Retinal pigment epithelial cell (primary cell): ENCODE measurements around the gene LSMEM2.
"Not testable (repeated sequence)": the region's sequence is repeated elsewhere in the genome, so short reads cannot be mapped to it uniquely, and the experiment has no call there.

Experiments
- DNase-seq: peaks from one replicate; pipeline ENCODE4 v3.0.0-alpha.2; 2010; ENCODE audit warnings: low read depth
- H3K4me3 ChIP-seq: 2 replicates; pipeline ENCODE4 v1.5.1; 2011; ENCODE audit warnings: mild to moderate bottlenecking, low read length, control low read depth, moderate library complexity
- TF ChIP-seq, protein P1 (sequence below): conservative IDR thresholded peaks from 2 replicates; pipeline ENCODE4 v1.5.1; 2011; ENCODE audit warnings: low read depth, low read length, control low read depth, inconsistent platforms

LSMEM2 gene

GRCh38 chr3:50260942-50261441 lies 17.9 kb upstream of the LSMEM2 start:
- no peak for DNase-seq
- peak overlapping the region; percentile 41 for H3K4me3 ChIP-seq
- TF ChIP-seq, protein P1, sequence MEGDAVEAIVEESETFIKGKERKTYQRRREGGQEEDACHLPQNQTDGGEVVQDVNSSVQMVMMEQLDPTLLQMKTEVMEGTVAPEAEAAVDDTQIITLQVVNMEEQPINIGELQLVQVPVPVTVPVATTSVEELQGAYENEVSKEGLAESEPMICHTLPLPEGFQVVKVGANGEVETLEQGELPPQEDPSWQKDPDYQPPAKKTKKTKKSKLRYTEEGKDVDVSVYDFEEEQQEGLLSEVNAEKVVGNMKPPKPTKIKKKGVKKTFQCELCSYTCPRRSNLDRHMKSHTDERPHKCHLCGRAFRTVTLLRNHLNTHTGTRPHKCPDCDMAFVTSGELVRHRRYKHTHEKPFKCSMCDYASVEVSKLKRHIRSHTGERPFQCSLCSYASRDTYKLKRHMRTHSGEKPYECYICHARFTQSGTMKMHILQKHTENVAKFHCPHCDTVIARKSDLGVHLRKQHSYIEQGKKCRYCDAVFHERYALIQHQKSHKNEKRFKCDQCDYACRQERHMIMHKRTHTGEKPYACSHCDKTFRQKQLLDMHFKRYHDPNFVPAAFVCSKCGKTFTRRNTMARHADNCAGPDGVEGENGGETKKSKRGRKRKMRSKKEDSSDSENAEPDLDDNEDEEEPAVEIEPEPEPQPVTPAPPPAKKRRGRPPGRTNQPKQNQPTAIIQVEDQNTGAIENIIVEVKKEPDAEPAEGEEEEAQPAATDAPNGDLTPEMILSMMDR, result no peak

- DNase-seq, result no peak
- TF ChIP-seq, protein P1, result no peak
- H3K4me3 ChIP-seq, result no peak overlapping the region
Measured at GRCh38 chr3:50261505-50261904, 17.4 kb upstream of the LSMEM2 start.

- not testable (repeated sequence) for H3K4me3 ChIP-seq, DNase-seq
Measured at GRCh38 chr3:50262200-50262599, 16.7 kb upstream of the LSMEM2 start.

DNA sequence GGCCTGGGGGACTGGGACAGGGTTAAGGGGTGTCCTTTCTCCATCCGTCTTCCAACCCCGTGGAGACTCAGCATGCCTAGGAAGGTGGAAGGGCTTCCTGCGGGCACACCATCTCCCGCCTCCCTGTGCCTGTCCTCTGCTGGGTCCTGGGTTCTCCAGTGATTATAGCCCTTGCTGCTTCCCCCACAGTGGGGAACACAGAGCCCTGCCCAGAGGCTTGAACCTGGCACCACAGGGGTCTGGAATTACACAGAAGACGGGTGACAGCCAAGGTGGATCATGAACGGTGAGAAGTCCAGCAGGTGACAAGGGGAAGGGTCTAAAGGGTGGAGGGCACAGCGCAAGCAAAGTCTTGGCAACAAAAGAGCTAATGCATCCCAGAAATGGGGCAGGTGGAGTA lies 16.1 kb upstream of the LSMEM2 start:
- TF ChIP-seq, protein P1, result no peak
- H3K4me3 ChIP-seq, result no peak overlapping the region
- no peak for DNase-seq

DNA sequence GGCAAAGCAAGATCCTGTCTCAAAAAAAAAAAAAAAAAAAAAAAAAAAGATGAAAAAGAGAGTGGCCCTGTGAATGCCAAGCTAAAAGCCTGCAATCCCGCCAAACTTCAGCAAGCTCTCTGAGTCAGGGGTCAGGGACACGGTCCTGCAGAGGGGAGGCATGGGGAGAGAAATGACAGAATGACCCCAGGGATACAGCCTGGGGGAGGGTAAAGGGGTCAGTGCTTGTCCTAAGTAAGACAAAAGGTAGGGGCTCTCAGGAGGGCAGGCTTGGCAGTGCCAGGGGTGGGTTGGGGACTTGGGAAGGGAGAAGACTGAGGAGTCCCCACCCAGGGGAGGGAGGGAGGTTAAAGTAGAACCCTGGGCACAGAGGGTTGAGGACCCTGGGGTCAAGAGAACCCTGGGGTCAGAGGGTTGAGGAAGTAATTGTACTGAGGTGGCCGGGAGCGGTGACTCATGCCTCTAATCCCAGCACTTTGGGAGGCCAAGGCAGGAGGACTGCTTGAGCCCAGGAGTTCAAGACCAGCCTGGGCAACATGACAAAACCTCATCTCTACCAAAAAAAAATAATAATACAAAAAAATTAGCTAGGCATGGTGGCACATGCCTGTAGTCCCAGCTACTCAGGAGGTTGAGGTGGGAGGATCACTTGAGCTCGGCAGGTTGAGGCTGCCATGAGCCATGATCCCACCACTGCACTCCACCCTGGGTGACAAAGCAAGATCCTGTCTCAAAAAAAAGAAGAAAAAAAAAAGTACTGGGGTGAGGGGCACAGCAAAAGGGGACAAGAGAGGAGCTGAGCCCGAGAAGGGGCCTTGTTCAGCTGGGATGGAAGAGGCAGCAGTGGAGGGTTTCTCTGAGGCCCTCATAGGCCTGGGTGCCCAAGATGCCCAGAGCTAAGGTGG lies 15.2 kb upstream of the LSMEM2 start:
- TF ChIP-seq, protein P1, result no peak
- DNase-seq, result no peak
- H3K4me3 ChIP-seq, result no peak overlapping the region

- H3K4me3 ChIP-seq, result no peak overlapping the region
- peak; percentile 96 for DNase-seq
- TF ChIP-seq, protein P1, result no peak
Measured at GRCh38 chr3:50264383-50264963, 14.4 kb upstream of the LSMEM2 start.

DNA sequence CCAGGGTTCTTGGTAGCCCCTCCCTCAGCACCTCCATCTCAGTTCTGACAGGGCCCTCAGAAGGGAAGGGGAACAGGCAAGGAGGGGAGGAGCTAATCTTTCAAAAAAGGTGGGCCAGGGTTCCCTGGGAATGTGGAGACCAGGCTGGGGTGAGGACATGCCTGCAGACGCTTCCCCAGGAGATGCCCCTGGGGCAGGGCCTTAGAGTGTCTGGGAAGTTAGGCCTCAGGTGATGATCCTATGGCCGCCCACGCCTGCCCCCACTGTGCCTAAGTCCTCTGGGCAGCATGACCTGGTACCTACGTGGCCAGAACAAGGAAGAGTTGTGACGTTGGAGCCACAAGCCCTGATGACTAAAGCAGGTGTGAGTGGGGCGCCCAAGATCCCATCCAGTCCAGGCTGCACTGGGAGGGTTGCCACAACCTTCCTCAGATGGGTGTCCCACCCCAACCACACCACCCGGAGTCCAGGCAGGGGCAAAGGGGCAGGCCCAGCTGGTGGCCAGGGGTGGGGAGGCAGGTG lies 13.9 kb upstream of the LSMEM2 start:
- no peak for DNase-seq
- no peak overlapping the region for H3K4me3 ChIP-seq
- TF ChIP-seq, protein P1, result no peak
